Measurements from ENCODE around the gene FBN2.

GRCh38 chr5:128287740-128288139 lies 250.3 kb downstream of the FBN2 start:
- TF ChIP-seq RAD21 (IDR thresholded peaks at IDR 0.05; ENCODE audit: low read depth) = no peak
- TF ChIP-seq YY1 (IDR thresholded peaks at IDR 0.05; ENCODE audit: low read depth) = no peak
- no peak for TF ChIP-seq CEBPB (IDR thresholded peaks at IDR 0.05)
- no peak for TF ChIP-seq TEAD4 (IDR thresholded peaks at IDR 0.05)
- TF ChIP-seq TAF1 (IDR thresholded peaks at IDR 0.05; ENCODE audit: low read depth) = no peak
- no peak for TF ChIP-seq EP300 (IDR thresholded peaks at IDR 0.05; ENCODE audit: borderline replicate concordance)
